GM12892 (cell line): ENCODE measurements around the gene FGGY.
"Not testable (repeated sequence)": the region's sequence is repeated elsewhere in the genome, so short reads cannot be mapped to it uniquely, and the experiment has no call there.

Source experiments
- DNase-seq: peaks from one replicate; pipeline ENCODE4 v3.0.0; 2011; ENCODE audit not compliant: insufficient read length
- FAIRE-seq: peaks from 2 replicates; lab custom pipeline; 2011; peaks lifted over from hg19 to GRCh38; lab: Jason Lieb, UNC
- POLR2A ChIP-seq: IDR thresholded peaks from 2 replicates; pipeline ENCODE4 v1.6.1; 2011; ENCODE audit warnings: low read depth, low read length, control low read depth
- POLR2AphosphoS5 ChIP-seq: IDR thresholded peaks from 2 replicates; pipeline ENCODE4 v1.6.1; 2011; ENCODE audit warnings: low read depth, low read length, control low read depth
- TAF1 ChIP-seq: IDR thresholded peaks from 2 replicates; pipeline ENCODE4 v1.6.1; 2011; ENCODE audit warnings: low read depth, mild to moderate bottlenecking, control low read depth, low read length, borderline replicate concordance

FGGY gene

GRCh38 chr1:59701376-59701775 lies 404.5 kb downstream of the FGGY start:
- no peak for DNase-seq
- no peak for FAIRE-seq
- no peak for TF ChIP-seq POLR2AphosphoS5

GRCh38 chr1:59703226-59703917 lies 406.5 kb downstream of the FGGY start:
- FAIRE-seq (no peak), DNase-seq (no peak)
- TF ChIP-seq TAF1: no peak
- no peak for TF ChIP-seq POLR2A
- TF ChIP-seq POLR2AphosphoS5: no peak

- FAIRE-seq (no peak), DNase-seq (no peak)
Observed at GRCh38 chr1:59703918-59704378, 407.1 kb downstream of the FGGY start.

GRCh38 chr1:59704716-59705115 lies 407.8 kb downstream of the FGGY start:
- DNase-seq (no peak), FAIRE-seq (no peak)
- no peak for TF ChIP-seq POLR2A
- no peak for TF ChIP-seq POLR2AphosphoS5
- no peak for TF ChIP-seq TAF1

More at GRCh38 chr1:59703918-59704378, 407.1 kb downstream of the FGGY start:
- TF ChIP-seq TAF1: no peak
- TF ChIP-seq POLR2A: no peak
- TF ChIP-seq POLR2AphosphoS5: no peak

GRCh38 chr1:59705466-59706302 lies 408.8 kb downstream of the FGGY start:
- no peak for DNase-seq
- TF ChIP-seq POLR2AphosphoS5: no peak
- TF ChIP-seq POLR2A: no peak
- TF ChIP-seq TAF1: no peak
- FAIRE-seq: no peak

- no peak for TF ChIP-seq POLR2A
- TF ChIP-seq TAF1: no peak
- no peak for TF ChIP-seq POLR2AphosphoS5
- DNase-seq: no peak
- no peak for FAIRE-seq
Observed at GRCh38 chr1:59706303-59706599, 409.4 kb downstream of the FGGY start.

GRCh38 chr1:59707178-59707791 lies 410.4 kb downstream of the FGGY start:
- no peak for FAIRE-seq
- TF ChIP-seq POLR2AphosphoS5 (no peak), TAF1 (no peak), POLR2A (no peak)
- DNase-seq: no peak

GRCh38 chr1:59709333-59709732 lies 412.4 kb downstream of the FGGY start:
- DNase-seq (no peak), FAIRE-seq (no peak)
- TF ChIP-seq POLR2AphosphoS5 (no peak), TAF1 (no peak)

GRCh38 chr1:59710920-59711319 lies 414.0 kb downstream of the FGGY start:
- DNase-seq, FAIRE-seq: not testable (repeated sequence)

GRCh38 chr1:59714219-59714618 lies 417.3 kb downstream of the FGGY start:
- no peak for TF ChIP-seq POLR2A
- TF ChIP-seq TAF1: no peak
- TF ChIP-seq POLR2AphosphoS5: no peak
- no peak for FAIRE-seq
- DNase-seq: no peak

GRCh38 chr1:59714966-59715365 lies 418.1 kb downstream of the FGGY start:
- TF ChIP-seq POLR2A (no peak), TAF1 (no peak), POLR2AphosphoS5 (no peak)
- no peak for DNase-seq
- no peak for FAIRE-seq

GRCh38 chr1:59716832-59717231 lies 419.9 kb downstream of the FGGY start:
- DNase-seq (no peak), FAIRE-seq (no peak)
- TF ChIP-seq POLR2A: no peak
